Gastroesophageal sphincter (tissue), 4 donors: ENCODE data around the gene DHRSX. TPM values are rescaled to one million over a fixed set of nuclear protein-coding genes. Genes with fewer than 3 reads are reported as not detected.

Experiments used
- ATAC-seq: fragments of 150-250 bp; one replicate; pipeline ENCODE4 v1.9.1; 2016; ENCODE audit warnings: mild to moderate bottlenecking, moderate library complexity
- H3K27ac ChIP-seq, 4 donors: fragments of 200-600 bp; sonication (generic) in 3 of 4; 1 replicate in 3 of 4; 2 replicates in 1 of 4; pipeline ENCODE4 v1.5.1; 2016 to 2019
- H3K27me3 ChIP-seq: fragments of 200-600 bp; sonication (generic); one replicate; pipeline ENCODE4 v1.5.1; 2019
- H3K36me3 ChIP-seq, 2 donors: fragments of 200-600 bp; sonication (generic); one replicate each; pipeline ENCODE4 v1.5.1; 2019; ENCODE audit warnings: control low read depth in 1 of 2
- H3K4me1 ChIP-seq, 3 donors: fragments of 200-600 bp; sonication (generic); 1 replicate in 2 of 3; 2 replicates in 1 of 3; pipeline ENCODE4 v1.5.1; 2016 to 2019; ENCODE audit warnings: control low read depth in 2 of 3
- H3K4me3 ChIP-seq, 2 donors: fragments of 200-600 bp; sonication (generic); one replicate each; pipeline ENCODE4 v1.5.1; 2019; ENCODE audit warnings: mild to moderate bottlenecking in 1 of 2, moderate library complexity in 1 of 2
- H3K9me3 ChIP-seq, 3 donors: fragments of 200-600 bp; sonication (generic); one replicate each; pipeline ENCODE4 v1.5.1; 2017 to 2019; ENCODE audit warnings: control low read depth in 2 of 3
- EP300 ChIP-seq: sonication (generic); formaldehyde crosslinking; IDR thresholded peaks from one replicate; pipeline ENCODE4 v1.6.1; 2017; ENCODE audit warnings: antibody characterized with exemption, mild to moderate bottlenecking
- POLR2A ChIP-seq, 2 donors: fragments of 450-650 bp; IDR thresholded peaks; one replicate each; pipeline ENCODE4 v1.6.1; 2017; ENCODE audit warnings: antibody characterized with exemption in 2 of 2, mild to moderate bottlenecking in 2 of 2, moderate library complexity in 1 of 2
- POLR2AphosphoS5 ChIP-seq: sonication (generic); formaldehyde crosslinking; IDR thresholded peaks from one replicate; pipeline ENCODE4 v1.6.1; 2017; ENCODE audit warnings: antibody characterized with exemption
- WGBS, 2 donors: methylation state at CpG; one replicate each; pipeline ENCODE4 v1.1.5; 2018; ENCODE audit warnings: low coverage in 1 of 2; 5-methylcytosine and 5-hydroxymethylcytosine counted together
- total RNA-seq, 4 donors: library from RNA; depleted of rRNA; stranded (reverse); fragments of >200 nt; gene quantifications; one replicate each; pipeline ENCODE4 v1.1.0, GENCODE V29; 2016
- TF ChIP-seq, protein P1 (sequence below), 4 experiments: fragments of 200-600 bp in 2 of 4; fragments of 450-650 bp in 2 of 4; sonication (generic) in 1 of 4; IDR thresholded peaks; one replicate each; pipeline ENCODE4 v1.5.1; 2017 to 2019; ENCODE audit warnings: antibody characterized with exemption in 4 of 4, mild to moderate bottlenecking in 2 of 4, moderate library complexity in 2 of 4

DHRSX gene
- total RNA-seq, 4 donors from 2014 or later, result 16.8 to 26.3 (median 21.1) TPM

DNA sequence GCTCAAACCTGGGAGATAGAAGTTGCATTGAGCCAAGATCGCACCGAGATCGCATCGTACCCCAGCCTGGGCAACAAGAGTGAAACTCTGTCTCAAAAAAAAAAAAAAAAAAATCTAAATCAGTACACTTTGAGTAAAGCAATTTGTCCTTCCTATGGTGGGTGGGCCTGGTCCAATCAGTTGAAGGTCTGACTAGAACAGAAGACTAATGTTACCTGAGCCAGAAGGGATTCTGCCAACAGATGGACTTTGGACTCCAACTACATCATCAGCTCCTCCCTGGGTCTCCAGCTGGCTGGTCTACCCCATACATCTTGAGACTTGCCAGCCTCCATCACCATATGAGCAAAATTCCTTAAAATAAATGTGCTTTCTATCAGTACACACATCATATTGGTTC, 155.2 kb downstream of the DHRSX start:
- Histone ChIP-seq H3K9me3 (no peaks in the 10 kb centered on the region), H3K27ac (no peak overlapping the region), H3K4me3 (no peak overlapping the region), H3K4me1 (no peaks in the 10 kb centered on the region), H3K27me3 (no peaks in the 10 kb centered on the region), H3K36me3 (peaks cover 0 to 24% of the 10 kb centered on the region in 2 donors)
- 100% methylated on average over 3 of the region's 4 CpGs; no CpG with 5 or more reads in 1 of the 2 donors for WGBS, 2 donors
- TF ChIP-seq EP300, result no peak
- ATAC-seq, result no peak

DNA sequence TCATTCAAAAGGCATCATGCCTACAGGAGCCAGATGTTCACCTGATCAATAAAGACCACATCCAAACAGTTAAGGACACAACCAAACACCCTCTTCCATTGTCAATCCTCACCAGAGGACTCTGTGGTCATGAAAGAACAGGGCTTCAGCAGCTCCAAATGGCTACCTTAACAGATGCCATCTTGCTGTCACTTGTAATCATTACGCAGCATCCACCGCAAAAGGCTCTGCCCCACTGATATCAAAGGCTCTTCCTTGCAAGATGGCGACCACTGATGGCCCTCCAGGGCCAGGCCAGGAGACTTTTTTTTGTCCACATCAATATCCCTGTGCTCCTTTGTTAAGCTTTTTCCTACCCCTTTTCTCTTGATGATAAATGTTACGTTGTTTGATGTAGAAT, 157.4 kb downstream of the DHRSX start:
- Histone ChIP-seq H3K9me3 (no peaks in the 10 kb centered on the region), H3K4me1 (no peaks in the 10 kb centered on the region), H3K27me3 (no peaks in the 10 kb centered on the region), H3K36me3 (peaks cover 0 to 26% of the 10 kb centered on the region in 2 donors), H3K27ac (no peak overlapping the region), H3K4me3 (no peak overlapping the region)
- WGBS, 2 donors, result 60 to 100% methylated on average over 1 to 4 of the region's 4 CpGs
- ATAC-seq, result no peak
- TF ChIP-seq POLR2A (IDR thresholded peaks at IDR 0.05), result no peak
- TF ChIP-seq, protein P1, sequence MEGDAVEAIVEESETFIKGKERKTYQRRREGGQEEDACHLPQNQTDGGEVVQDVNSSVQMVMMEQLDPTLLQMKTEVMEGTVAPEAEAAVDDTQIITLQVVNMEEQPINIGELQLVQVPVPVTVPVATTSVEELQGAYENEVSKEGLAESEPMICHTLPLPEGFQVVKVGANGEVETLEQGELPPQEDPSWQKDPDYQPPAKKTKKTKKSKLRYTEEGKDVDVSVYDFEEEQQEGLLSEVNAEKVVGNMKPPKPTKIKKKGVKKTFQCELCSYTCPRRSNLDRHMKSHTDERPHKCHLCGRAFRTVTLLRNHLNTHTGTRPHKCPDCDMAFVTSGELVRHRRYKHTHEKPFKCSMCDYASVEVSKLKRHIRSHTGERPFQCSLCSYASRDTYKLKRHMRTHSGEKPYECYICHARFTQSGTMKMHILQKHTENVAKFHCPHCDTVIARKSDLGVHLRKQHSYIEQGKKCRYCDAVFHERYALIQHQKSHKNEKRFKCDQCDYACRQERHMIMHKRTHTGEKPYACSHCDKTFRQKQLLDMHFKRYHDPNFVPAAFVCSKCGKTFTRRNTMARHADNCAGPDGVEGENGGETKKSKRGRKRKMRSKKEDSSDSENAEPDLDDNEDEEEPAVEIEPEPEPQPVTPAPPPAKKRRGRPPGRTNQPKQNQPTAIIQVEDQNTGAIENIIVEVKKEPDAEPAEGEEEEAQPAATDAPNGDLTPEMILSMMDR (IDR thresholded peaks at IDR 0.05), result no peak

GRCh38 chrX:2342874-2343273, 157.9 kb downstream of the DHRSX start:
- no peak for TF ChIP-seq POLR2AphosphoS5
- no peak for TF ChIP-seq EP300
- TF ChIP-seq POLR2A (IDR thresholded peaks at IDR 0.05), result no peak
- TF ChIP-seq, protein P1 (IDR thresholded peaks at IDR 0.05), result no peak
- no peak for ATAC-seq
- Histone ChIP-seq H3K27ac (no peak overlapping the region), H3K9me3 (no peaks in the 10 kb centered on the region), H3K4me3 (no peak overlapping the region), H3K27me3 (no peaks in the 10 kb centered on the region), H3K36me3 (peaks cover 0 to 26% of the 10 kb centered on the region in 2 donors), H3K4me1 (no peaks in the 10 kb centered on the region)
- WGBS, 2 donors, result 70 to 80% methylated on average over 2 to 7 of the region's 7 CpGs

- 95% methylated on average over 8 of the region's 9 CpGs; no CpG with 5 or more reads in 1 of the 2 donors for WGBS, 2 donors
- no peaks in the 10 kb centered on the region for H3K9me3 ChIP-seq
- H3K27me3 ChIP-seq, result no peaks in the 10 kb centered on the region
- no peak overlapping the region for H3K4me3 ChIP-seq
- TF ChIP-seq EP300 (no peak), POLR2AphosphoS5 (no peak), POLR2A (IDR thresholded peaks at IDR 0.05) (no peak)
- TF ChIP-seq, protein P1 (IDR thresholded peaks at IDR 0.05), result no peak
- H3K36me3 ChIP-seq, result peaks cover 0 to 22% of the 10 kb centered on the region in 2 donors
- no peak for ATAC-seq
- H3K27ac ChIP-seq, result no peak overlapping the region
- H3K4me1 ChIP-seq, result no peaks in the 10 kb centered on the region
These were observed 158.5 kb downstream of the DHRSX start for GRCh38 chrX:2342281-2342688.

GRCh38 chrX:2340991-2341390, 159.8 kb downstream of the DHRSX start:
- ATAC-seq, result no peak
- Histone ChIP-seq H3K4me3 (no peak overlapping the region), H3K4me1 (no peaks in the 10 kb centered on the region), H3K27me3 (no peaks in the 10 kb centered on the region), H3K27ac (no peak overlapping the region), H3K36me3 (peaks cover 0 to 18% of the 10 kb centered on the region in 2 donors), H3K9me3 (no peaks in the 10 kb centered on the region)
- 97 to 100% methylated on average over 2 to 6 of the region's 7 CpGs for WGBS, 2 donors
- TF ChIP-seq, protein P1 (IDR thresholded peaks at IDR 0.05), result no peak
- TF ChIP-seq POLR2A (IDR thresholded peaks at IDR 0.05), result no peak
- TF ChIP-seq EP300, result no peak
- TF ChIP-seq POLR2AphosphoS5, result no peak
